Retinal pigment epithelial cell (primary cell): ENCODE results near the gene SYT1.
A peak's percentile ranks its signal among the peaks of the same experiment; 100 is the strongest.

Source experiments
- DNase-seq: peaks from one replicate; pipeline ENCODE4 v3.0.0-alpha.2; 2010; ENCODE audit warnings: low read depth
- H3K4me3 ChIP-seq: 2 replicates; pipeline ENCODE4 v1.5.1; 2011; ENCODE audit warnings: mild to moderate bottlenecking, low read length, control low read depth, moderate library complexity
- TF ChIP-seq, protein P1 (sequence below): conservative IDR thresholded peaks from 2 replicates; pipeline ENCODE4 v1.5.1; 2011; ENCODE audit warnings: low read depth, low read length, control low read depth, inconsistent platforms

SYT1 gene

DNA sequence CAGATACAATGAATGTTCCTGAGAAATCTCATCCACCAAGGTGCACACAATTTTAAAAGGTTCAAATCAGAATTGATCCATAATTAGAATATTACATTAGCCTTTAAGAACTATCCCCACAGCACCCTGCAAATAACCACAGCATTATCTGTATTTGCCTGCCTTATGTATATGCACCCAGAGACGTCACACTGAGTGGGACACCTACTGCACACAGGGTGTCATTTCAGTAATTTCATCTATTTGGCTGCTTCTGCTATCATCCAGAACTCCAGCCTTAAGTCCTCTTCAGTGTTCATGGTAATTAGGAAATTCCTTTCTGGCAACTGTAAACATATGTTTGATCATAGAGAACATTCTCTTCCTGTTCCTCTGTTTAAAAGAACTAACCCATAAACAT, 298.4 kb downstream of the SYT1 start:
- no peak overlapping the region for H3K4me3 ChIP-seq
- DNase-seq: no peak
- TF ChIP-seq, protein P1, sequence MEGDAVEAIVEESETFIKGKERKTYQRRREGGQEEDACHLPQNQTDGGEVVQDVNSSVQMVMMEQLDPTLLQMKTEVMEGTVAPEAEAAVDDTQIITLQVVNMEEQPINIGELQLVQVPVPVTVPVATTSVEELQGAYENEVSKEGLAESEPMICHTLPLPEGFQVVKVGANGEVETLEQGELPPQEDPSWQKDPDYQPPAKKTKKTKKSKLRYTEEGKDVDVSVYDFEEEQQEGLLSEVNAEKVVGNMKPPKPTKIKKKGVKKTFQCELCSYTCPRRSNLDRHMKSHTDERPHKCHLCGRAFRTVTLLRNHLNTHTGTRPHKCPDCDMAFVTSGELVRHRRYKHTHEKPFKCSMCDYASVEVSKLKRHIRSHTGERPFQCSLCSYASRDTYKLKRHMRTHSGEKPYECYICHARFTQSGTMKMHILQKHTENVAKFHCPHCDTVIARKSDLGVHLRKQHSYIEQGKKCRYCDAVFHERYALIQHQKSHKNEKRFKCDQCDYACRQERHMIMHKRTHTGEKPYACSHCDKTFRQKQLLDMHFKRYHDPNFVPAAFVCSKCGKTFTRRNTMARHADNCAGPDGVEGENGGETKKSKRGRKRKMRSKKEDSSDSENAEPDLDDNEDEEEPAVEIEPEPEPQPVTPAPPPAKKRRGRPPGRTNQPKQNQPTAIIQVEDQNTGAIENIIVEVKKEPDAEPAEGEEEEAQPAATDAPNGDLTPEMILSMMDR: no peak

DNA sequence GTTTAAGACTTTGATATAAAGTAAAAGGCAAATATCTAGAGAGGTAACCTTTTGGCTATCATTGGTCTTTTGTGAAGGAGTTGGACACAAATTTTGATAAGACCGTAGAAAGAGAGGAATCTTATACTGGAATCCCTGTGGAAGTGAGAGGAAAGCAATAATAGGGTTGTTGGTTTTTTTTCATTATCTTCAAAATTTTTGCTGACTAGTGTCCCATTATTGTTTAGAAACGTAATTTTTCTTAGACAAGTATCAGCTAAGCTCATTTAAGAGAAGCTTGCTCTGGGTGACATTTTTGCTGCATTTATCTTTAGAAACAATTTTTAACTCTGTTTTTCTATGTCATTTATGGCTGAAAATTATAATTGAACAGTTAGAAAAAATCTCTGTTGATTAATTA, 300.3 kb downstream of the SYT1 start:
- no peak for DNase-seq
- TF ChIP-seq, protein P1: no peak
- H3K4me3 ChIP-seq: no peak overlapping the region

DNA sequence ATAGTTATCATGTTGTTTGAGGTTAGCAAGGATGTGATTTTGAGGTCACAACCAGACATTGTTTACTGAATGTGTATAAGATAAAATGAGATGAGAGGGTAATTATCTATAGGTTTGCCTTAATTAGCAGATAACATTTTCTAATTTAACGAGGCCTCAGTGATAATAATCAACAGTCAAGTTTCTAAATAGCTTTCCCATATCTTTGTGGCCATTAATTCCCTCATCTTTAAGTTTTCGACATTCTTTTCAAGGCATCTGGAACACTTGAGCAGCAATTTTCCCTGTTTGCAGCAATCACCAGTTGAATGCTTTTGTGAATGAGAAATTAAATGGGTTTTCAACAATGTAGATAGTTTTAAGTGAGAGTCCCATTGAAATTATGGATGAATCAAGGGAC, 304.1 kb downstream of the SYT1 start:
- DNase-seq: no peak
- H3K4me3 ChIP-seq: no peak overlapping the region
- TF ChIP-seq, protein P1: no peak

DNA sequence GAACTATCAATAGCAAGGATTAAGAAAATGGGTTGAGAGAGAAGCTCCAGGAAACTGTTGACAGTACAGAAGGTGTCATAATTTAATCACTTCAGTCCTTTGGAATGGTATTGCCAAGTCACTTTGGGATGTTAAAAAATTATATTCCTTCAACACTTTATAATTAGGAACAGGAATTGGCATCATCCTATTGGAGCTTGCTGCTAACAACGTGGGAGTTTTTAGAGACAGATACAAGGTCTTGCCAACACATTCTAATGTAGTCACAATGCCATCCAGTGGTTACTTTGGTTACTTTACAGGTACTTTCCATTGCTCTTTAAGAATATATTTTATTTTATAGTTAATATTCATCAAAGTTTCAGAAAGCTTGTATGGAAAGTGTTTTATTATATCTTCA, 310.1 kb downstream of the SYT1 start:
- DNase-seq: peak; percentile 34

GRCh38 chr12:79183003-79183402, 318.4 kb downstream of the SYT1 start:
- no peak for DNase-seq
- TF ChIP-seq, protein P1: no peak
- H3K4me3 ChIP-seq: no peak overlapping the region

More for the DNA sequence above, 310.1 kb downstream of the SYT1 start:
- H3K4me3 ChIP-seq: no peak overlapping the region
- TF ChIP-seq, protein P1: peak; percentile 40

DNA sequence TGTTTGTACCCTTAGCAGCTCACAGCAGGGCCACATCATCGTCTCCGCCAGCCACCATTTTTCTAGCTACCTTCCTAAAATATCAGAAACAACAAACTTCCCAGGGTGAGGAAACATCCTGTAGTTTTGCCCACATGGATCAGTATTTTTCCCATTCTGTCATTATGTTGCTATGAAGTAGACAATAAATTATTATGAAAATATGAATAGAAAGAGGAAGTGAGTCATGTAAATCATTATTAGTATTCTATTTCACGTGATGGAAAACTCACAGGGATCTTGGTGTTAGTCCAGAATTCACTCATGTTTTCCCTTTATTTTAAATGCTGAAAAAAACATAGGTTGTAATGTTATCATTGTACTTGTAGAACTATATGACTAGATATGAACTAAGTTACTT, 319.4 kb downstream of the SYT1 start:
- TF ChIP-seq, protein P1: no peak
- DNase-seq: no peak
- H3K4me3 ChIP-seq: no peak overlapping the region

DNA sequence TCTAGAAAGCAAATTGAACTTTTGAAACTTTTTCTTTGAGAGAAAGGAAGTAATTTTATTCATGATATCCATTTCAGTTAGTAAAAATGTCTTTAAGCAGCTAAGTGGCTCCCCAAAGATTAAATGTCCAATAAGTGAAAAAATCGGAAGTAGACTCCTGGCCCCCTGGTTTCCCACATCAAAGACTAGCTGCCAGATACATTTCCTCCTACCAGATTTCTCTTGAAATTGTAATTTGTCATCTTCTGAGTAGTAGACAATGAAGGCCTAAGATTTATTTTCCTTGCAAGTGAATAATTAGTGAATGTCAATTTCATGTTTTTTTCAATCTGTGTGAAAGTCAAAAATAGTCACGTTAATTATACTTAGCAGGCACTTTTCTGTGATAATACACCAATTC, 321.9 kb downstream of the SYT1 start:
- no peak overlapping the region for H3K4me3 ChIP-seq
- TF ChIP-seq, protein P1: no peak
- DNase-seq: no peak
